ENCODE data around the gene KIAA0753. TPM values are rescaled to one million over a fixed set of nuclear protein-coding genes. Genes with fewer than 3 reads are reported as not detected.
"Not testable (repeated sequence)": the region's sequence is repeated elsewhere in the genome, so short reads cannot be mapped to it uniquely, and the experiment has no call there.

KIAA0753 gene
- total RNA-seq, 1 donor, result 14.4 TPM

DNA sequence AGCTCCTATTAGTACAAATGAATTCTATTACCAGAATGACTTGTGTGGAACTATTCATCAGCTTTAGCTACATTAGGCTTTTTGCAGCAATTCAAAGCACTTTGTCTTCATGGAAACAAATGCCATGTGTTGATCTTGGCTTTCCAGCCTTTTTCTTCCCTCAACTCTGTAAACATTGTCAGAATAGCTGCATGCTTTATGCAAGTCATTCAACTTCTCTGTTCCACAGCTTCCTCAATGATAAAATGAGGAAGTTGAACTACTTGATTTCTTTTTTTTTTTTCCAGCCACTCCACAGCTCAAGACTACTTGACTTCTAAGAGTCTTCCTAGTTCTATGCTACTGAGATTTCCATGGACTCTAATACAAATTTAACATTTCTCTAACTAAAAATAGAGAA is 41.1 kb downstream of the KIAA0753 start:
- TF ChIP-seq, protein P1, sequence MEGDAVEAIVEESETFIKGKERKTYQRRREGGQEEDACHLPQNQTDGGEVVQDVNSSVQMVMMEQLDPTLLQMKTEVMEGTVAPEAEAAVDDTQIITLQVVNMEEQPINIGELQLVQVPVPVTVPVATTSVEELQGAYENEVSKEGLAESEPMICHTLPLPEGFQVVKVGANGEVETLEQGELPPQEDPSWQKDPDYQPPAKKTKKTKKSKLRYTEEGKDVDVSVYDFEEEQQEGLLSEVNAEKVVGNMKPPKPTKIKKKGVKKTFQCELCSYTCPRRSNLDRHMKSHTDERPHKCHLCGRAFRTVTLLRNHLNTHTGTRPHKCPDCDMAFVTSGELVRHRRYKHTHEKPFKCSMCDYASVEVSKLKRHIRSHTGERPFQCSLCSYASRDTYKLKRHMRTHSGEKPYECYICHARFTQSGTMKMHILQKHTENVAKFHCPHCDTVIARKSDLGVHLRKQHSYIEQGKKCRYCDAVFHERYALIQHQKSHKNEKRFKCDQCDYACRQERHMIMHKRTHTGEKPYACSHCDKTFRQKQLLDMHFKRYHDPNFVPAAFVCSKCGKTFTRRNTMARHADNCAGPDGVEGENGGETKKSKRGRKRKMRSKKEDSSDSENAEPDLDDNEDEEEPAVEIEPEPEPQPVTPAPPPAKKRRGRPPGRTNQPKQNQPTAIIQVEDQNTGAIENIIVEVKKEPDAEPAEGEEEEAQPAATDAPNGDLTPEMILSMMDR (IDR thresholded peaks at IDR 0.05; ENCODE audit: insufficient read depth, low read length), result no peak
- DNase-seq (ENCODE audit: low read depth), result no peak
- no peak overlapping the region for H3K4me3 ChIP-seq (ENCODE audit: low read depth, low read length)

DNA sequence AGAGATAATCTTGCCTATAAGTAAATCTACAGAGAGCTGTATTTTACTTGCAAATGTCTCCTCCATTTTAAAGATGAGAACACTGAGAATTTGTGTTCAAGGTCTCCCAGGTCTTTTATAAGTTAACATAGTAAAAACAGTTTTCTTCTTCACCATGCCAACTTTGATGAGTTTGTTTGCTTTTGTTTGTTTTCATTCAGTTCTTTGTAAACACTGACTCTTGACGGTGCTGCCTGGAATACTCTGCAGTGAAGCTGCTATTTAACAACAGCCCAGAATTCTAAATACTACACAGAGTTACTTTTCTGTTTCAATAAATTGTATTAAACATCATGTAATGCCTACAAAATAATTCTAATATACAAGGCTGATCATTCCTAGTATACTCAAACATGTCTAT is 42.8 kb downstream of the KIAA0753 start:
- H3K4me3 ChIP-seq (ENCODE audit: low read depth, low read length), result no peak overlapping the region
- DNase-seq (ENCODE audit: low read depth), result no peak
- TF ChIP-seq, protein P1 (IDR thresholded peaks at IDR 0.05; ENCODE audit: insufficient read depth, low read length), result no peak

DNA sequence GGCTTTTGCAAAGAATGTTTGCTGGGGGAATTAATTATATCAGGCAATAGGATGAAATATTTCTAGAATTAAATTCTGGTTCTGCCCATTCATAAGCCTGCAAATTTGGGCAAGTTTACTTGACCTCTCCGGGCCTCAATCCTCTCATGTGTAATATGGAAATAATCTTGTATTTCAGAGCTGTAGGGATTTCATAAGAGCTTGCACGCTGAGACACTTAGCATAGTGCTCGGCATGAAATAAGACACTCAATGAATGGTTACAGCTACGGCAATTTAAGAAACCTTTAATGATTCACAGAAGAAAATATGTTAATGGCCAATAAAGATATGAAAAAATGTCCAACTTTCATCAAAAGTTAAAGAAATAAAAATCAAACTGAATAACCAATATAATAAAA is 43.6 kb downstream of the KIAA0753 start:
- H3K4me3 ChIP-seq (ENCODE audit: low read depth, low read length), result no peak overlapping the region
- no peak for DNase-seq (ENCODE audit: low read depth)
- TF ChIP-seq, protein P1 (IDR thresholded peaks at IDR 0.05; ENCODE audit: insufficient read depth, low read length), result no peak

DNA sequence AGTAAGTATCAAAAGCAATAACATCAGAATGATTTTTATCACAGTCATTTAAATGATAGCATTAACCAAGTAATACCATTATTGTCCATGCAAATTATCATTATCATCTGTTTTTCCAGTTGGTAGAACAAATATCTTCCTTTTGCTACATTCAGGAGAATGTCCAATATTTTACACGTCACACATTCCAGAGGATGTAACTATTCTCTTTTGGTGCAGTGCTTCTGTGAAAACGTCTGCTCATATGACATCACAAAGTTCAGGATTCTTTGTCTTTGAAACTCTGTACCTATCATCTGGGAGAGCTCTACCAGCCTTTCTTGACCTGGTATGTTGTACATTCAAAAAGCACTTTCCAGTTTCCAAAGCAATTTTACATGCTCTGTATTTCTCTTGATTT is 44.0 kb downstream of the KIAA0753 start:
- no peak overlapping the region for H3K4me3 ChIP-seq (ENCODE audit: low read depth, low read length)
- no peak for DNase-seq (ENCODE audit: low read depth)
- TF ChIP-seq, protein P1 (IDR thresholded peaks at IDR 0.05; ENCODE audit: insufficient read depth, low read length), result no peak

DNA sequence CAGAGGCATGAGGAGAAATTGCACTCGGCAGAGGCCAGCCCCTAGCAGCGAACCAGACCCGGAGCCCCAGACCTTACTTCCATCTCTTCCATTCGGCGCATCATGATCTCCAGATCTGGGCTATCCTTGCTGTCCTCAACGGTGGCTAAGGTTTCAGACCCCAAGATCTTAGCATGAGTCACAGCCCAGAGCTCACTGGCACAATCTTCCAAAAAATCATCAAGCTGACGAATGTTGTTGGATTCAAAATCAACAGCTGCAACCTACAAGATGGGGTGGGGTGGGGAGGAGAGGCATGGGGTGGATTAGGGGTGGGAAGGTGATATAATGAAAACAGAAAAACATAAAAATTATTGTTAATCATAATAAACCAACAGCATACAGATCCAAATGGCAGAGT is 44.4 kb downstream of the KIAA0753 start:
- no peak for DNase-seq (ENCODE audit: low read depth)
- H3K4me3 ChIP-seq (ENCODE audit: low read depth, low read length), result no peak overlapping the region
- TF ChIP-seq, protein P1 (IDR thresholded peaks at IDR 0.05; ENCODE audit: insufficient read depth, low read length), result no peak

DNA sequence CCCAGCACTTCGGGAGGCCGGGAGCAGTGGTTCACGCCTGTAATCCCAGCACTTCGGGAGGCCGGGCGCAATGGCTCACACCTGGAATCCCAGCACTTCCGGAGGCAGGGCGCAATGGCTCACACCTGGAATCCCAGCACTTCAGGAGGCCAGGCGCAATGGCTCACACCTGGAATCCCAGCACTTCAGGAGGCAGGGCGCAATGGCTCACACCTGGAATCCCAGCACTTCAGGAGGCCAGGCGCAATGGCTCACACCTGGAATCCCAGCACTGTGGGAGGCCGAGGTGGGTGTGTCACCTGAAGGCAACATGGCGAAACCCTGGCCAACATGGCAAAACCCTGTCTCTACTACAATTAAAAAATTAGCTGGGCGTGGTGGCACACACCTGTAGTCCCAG is 47.1 kb downstream of the KIAA0753 start:
- not testable (repeated sequence) for H3K4me3 ChIP-seq (ENCODE audit: low read depth, low read length); DNase-seq (ENCODE audit: low read depth)

DNA sequence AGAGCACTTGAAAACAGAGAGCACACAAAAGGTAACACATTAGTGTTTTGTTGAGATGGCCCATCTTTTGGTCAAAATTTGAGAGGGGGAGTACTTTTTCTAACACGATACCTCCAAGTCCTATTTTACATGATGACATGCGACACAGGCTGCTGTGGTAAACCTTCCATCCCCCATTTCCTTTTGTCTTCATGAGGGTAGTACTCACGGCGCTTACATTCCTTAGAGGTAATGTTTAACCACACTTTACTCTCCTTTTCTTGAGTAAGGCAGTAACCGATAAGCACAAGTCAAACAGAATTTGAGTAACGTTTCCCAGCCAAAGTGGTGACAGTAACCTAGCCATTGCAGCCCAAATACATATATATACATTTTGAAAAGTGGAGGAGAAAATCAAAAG is 48.3 kb downstream of the KIAA0753 start:
- TF ChIP-seq, protein P1 (IDR thresholded peaks at IDR 0.05; ENCODE audit: insufficient read depth, low read length), result no peak
- no peak overlapping the region for H3K4me3 ChIP-seq (ENCODE audit: low read depth, low read length)
- DNase-seq (ENCODE audit: low read depth), result no peak
